ENCODE measurements around the gene TMEM134.
A peak's percentile ranks its signal among the peaks of the same experiment; 100 is the strongest.

DNA sequence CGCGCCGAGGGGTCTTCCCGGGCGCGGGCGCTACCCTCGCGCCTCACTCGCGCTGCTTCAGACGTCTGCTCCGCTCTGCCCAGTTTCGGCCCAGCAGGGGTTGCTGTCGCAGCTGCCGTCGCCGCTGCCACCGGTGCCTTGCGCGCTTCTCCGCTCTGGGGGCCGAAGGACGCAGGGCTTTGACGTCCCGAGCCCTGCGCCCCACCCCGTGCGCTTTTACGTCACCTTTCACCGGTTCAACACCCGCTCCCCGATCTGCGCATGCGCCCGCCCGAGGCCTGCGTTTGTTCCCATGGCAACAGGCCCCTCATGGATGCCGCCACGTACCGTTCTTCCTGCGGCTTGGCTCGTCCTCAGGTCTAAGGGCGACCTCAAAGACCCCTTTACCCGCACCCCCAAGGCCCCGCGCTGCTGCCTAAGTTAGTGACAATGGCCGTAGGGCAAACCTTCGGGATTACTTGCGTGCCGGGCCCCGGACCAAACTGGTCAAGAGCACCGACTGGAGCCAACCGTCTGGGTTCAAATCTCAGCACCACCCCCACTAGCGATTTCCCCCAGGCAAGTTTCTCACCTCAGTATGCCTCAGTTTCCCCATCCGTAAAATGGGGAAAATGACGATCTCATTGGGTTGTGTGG lies 39.6 kb upstream of the TMEM134 start:
- TF ChIP-seq POLR2AphosphoS5 (IDR thresholded peaks at IDR 0.05; ENCODE audit: low read depth, low read length) (no peak), SIN3A (IDR thresholded peaks at IDR 0.05; ENCODE audit: borderline replicate concordance, insufficient read depth, low read length) (peak; percentile 33; the same call in 1 of the 2 replicates), TAF1 (IDR thresholded peaks at IDR 0.05; ENCODE audit: borderline replicate concordance, insufficient read depth, low read length) (no peak)
- TF ChIP-seq, protein P1, sequence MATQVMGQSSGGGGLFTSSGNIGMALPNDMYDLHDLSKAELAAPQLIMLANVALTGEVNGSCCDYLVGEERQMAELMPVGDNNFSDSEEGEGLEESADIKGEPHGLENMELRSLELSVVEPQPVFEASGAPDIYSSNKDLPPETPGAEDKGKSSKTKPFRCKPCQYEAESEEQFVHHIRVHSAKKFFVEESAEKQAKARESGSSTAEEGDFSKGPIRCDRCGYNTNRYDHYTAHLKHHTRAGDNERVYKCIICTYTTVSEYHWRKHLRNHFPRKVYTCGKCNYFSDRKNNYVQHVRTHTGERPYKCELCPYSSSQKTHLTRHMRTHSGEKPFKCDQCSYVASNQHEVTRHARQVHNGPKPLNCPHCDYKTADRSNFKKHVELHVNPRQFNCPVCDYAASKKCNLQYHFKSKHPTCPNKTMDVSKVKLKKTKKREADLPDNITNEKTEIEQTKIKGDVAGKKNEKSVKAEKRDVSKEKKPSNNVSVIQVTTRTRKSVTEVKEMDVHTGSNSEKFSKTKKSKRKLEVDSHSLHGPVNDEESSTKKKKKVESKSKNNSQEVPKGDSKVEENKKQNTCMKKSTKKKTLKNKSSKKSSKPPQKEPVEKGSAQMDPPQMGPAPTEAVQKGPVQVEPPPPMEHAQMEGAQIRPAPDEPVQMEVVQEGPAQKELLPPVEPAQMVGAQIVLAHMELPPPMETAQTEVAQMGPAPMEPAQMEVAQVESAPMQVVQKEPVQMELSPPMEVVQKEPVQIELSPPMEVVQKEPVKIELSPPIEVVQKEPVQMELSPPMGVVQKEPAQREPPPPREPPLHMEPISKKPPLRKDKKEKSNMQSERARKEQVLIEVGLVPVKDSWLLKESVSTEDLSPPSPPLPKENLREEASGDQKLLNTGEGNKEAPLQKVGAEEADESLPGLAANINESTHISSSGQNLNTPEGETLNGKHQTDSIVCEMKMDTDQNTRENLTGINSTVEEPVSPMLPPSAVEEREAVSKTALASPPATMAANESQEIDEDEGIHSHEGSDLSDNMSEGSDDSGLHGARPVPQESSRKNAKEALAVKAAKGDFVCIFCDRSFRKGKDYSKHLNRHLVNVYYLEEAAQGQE (IDR thresholded peaks at IDR 0.05; ENCODE audit: insufficient read depth in 1 of 2, low read depth in 2 of 2, low read length in 2 of 2): no peak
